Cardiac muscle cell (in vitro differentiated cells and primary cell): ENCODE measurements around the gene CELF2. TPM values are rescaled to one million over a fixed set of nuclear protein-coding genes. Genes with fewer than 3 reads are reported as not detected.

ENCODE experiments used
- DNase-seq, 2 donors: peaks; one replicate each; pipeline versions ENCODE4 v3.0.0 to v3.0.0-alpha.2; 2010 to 2017; ENCODE audit warnings: low read depth in 1 of 2, low spot score in 1 of 2
- H3K27ac ChIP-seq: fragments of 200-600 bp; sonication (generic); 2 replicates; pipeline ENCODE4 v1.5.1; 2016
- H3K27me3 ChIP-seq: fragments of 200-600 bp; sonication (generic); 2 replicates; pipeline ENCODE4 v1.6.0; 2016; ENCODE audit warnings: control low read depth
- H3K36me3 ChIP-seq: fragments of 200-600 bp; sonication (generic); 2 replicates; pipeline ENCODE4 v1.5.1; 2016; ENCODE audit warnings: control low read depth
- H3K4me1 ChIP-seq: fragments of 200-600 bp; sonication (generic); 2 replicates; pipeline ENCODE4 v1.8.1; 2017; ENCODE audit warnings: low read depth, mild to moderate bottlenecking, mixed run types
- H3K4me3 ChIP-seq: fragments of 200-600 bp; sonication (generic); 2 replicates; pipeline ENCODE4 v1.5.1; 2016; ENCODE audit warnings: mild to moderate bottlenecking
- H3K9me3 ChIP-seq: fragments of 200-600 bp; sonication (generic); 2 replicates; pipeline ENCODE4 v1.5.1; 2017; ENCODE audit warnings: low read depth, mild to moderate bottlenecking, control low read depth
- CTCF ChIP-seq: IDR thresholded peaks from 2 replicates; pipeline ENCODE4 v1.5.1; 2012; ENCODE audit warnings: low read depth, mild to moderate bottlenecking, low read length
- polyA plus RNA-seq: library from polyadenylated mRNA; unstranded; fragments of >200 nt; fragmentation: Nextera tagmentation; extraction: Ambion mirVana; gene quantifications from 2 replicates; pipeline ENCODE4 v1.2.1, GENCODE V29; 2016
- total RNA-seq: library from RNA; depleted of rRNA; stranded (reverse); fragments of >200 nt; gene quantifications from 2 replicates; pipeline ENCODE4 v1.2.3, GENCODE V29; 2016

Gene CELF2
- total and polyA plus RNA-seq, 2 experiments from 2014 or later: 66.9 to 82.7 TPM

GRCh38 chr10:11253385-11254002, 235.8 kb downstream of the CELF2 start:
- no peaks in the 10 kb centered on the region for H3K27me3 ChIP-seq
- H3K4me1 ChIP-seq: peaks cover 14% of the 10 kb centered on the region
- H3K9me3 ChIP-seq: no peaks in the 10 kb centered on the region
- no peak for DNase-seq
- H3K27ac ChIP-seq: no peak overlapping the region
- peaks cover 6% of the 10 kb centered on the region for H3K36me3 ChIP-seq
- H3K4me3 ChIP-seq: no peak overlapping the region
- TF ChIP-seq CTCF: no peak

- no peak for TF ChIP-seq CTCF
- H3K27me3 ChIP-seq: no peaks in the 10 kb centered on the region
- DNase-seq: no peak
- H3K4me1 ChIP-seq: peaks cover 11% of the 10 kb centered on the region
- no peak overlapping the region for H3K4me3 ChIP-seq
- H3K36me3 ChIP-seq: peaks cover 11% of the 10 kb centered on the region
- H3K27ac ChIP-seq: no peak overlapping the region
- no peaks in the 10 kb centered on the region for H3K9me3 ChIP-seq
Measured at GRCh38 chr10:11255156-11255555, 237.5 kb downstream of the CELF2 start.

GRCh38 chr10:11255796-11256444, 238.2 kb downstream of the CELF2 start:
- TF ChIP-seq CTCF: no peak
- Histone ChIP-seq H3K9me3 (no peaks in the 10 kb centered on the region), H3K27me3 (no peaks in the 10 kb centered on the region), H3K27ac (no peak overlapping the region), H3K36me3 (peaks cover 11% of the 10 kb centered on the region), H3K4me3 (no peak overlapping the region), H3K4me1 (peaks cover 11% of the 10 kb centered on the region)
- no peak for DNase-seq

GRCh38 chr10:11256896-11257295, 239.2 kb downstream of the CELF2 start:
- H3K4me3 ChIP-seq: no peak overlapping the region
- H3K4me1 ChIP-seq: peaks cover 14% of the 10 kb centered on the region
- no peak for DNase-seq
- H3K27ac ChIP-seq: no peak overlapping the region
- peaks cover 11% of the 10 kb centered on the region for H3K36me3 ChIP-seq
- H3K9me3 ChIP-seq: no peaks in the 10 kb centered on the region
- no peak for TF ChIP-seq CTCF
- no peaks in the 10 kb centered on the region for H3K27me3 ChIP-seq

- DNase-seq: no peak
- Histone ChIP-seq H3K4me3 (no peak overlapping the region), H3K36me3 (peaks cover 11% of the 10 kb centered on the region), H3K27me3 (no peaks in the 10 kb centered on the region), H3K27ac (no peak overlapping the region), H3K4me1 (peaks cover 16% of the 10 kb centered on the region), H3K9me3 (no peaks in the 10 kb centered on the region)
- TF ChIP-seq CTCF: no peak
Measured at GRCh38 chr10:11257440-11258090, 239.9 kb downstream of the CELF2 start.
